Measurements from ENCODE around the gene ZNF444. TPM values are rescaled to one million over a fixed set of nuclear protein-coding genes. Genes with fewer than 3 reads are reported as not detected.

The ZNF444 gene
- total and polyA plus RNA-seq, 9 of the 15 experiments (the other 6 are each of a cell fraction or from before 2014, with no cell fraction given): 0.39 to 40.0 (median 6.9) TPM

DNA sequence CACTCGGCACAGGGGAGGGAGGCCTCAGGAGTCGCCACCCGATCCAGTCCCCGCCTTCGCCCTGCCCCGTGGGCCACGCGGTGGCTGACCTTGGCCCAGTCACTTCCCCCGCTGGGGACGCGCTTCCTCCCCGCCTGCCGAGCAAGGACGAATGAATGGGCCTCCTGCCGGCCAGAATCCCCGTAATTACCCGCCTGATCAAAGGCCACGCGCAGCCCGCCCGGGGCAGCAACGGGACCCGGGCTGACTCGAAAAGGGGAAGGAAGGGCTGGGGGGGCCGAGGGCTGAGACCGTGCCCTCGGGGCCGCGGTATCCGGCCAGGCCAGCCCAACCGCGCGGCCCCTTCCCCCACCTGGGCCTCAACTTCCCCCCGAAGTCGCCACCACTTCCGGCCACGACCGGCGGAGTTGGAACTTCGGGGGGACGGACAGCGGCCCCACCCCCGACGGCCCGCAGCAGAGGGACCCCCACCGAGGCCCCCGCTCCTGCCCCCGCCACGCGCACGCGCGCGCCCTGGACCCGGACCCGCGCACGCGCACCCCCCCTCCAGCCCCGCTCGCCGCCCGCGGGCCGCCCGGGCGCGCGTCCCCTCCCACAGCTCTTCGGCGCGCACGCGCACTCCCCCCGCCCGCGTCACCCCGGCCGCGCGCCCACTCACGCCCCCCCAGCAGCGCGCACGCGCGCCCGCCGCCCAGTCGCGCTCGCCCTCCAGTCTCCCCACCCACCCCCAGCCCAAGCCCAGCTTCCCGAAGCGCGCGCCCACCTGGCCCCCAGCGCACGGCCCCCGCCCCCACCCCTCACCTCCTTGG, 20.5 kb upstream of the ZNF444 start (continued):
- TF ChIP-seq, protein P1, sequence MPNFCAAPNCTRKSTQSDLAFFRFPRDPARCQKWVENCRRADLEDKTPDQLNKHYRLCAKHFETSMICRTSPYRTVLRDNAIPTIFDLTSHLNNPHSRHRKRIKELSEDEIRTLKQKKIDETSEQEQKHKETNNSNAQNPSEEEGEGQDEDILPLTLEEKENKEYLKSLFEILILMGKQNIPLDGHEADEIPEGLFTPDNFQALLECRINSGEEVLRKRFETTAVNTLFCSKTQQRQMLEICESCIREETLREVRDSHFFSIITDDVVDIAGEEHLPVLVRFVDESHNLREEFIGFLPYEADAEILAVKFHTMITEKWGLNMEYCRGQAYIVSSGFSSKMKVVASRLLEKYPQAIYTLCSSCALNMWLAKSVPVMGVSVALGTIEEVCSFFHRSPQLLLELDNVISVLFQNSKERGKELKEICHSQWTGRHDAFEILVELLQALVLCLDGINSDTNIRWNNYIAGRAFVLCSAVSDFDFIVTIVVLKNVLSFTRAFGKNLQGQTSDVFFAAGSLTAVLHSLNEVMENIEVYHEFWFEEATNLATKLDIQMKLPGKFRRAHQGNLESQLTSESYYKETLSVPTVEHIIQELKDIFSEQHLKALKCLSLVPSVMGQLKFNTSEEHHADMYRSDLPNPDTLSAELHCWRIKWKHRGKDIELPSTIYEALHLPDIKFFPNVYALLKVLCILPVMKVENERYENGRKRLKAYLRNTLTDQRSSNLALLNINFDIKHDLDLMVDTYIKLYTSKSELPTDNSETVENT (CRISPR knock-in tag; IDR thresholded peaks at IDR 0.05): peak; percentile 40; the same call in 1 of the 2 replicates
- TF ChIP-seq ELF4 (CRISPR knock-in tag; IDR thresholded peaks at IDR 0.05): no peak
- no peak for TF ChIP-seq ZNF165 (CRISPR knock-in tag; IDR thresholded peaks at IDR 0.05; ENCODE audit: borderline replicate concordance)
- TF ChIP-seq, protein P2, sequence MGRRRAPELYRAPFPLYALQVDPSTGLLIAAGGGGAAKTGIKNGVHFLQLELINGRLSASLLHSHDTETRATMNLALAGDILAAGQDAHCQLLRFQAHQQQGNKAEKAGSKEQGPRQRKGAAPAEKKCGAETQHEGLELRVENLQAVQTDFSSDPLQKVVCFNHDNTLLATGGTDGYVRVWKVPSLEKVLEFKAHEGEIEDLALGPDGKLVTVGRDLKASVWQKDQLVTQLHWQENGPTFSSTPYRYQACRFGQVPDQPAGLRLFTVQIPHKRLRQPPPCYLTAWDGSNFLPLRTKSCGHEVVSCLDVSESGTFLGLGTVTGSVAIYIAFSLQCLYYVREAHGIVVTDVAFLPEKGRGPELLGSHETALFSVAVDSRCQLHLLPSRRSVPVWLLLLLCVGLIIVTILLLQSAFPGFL (CRISPR knock-in tag; IDR thresholded peaks at IDR 0.05): no peak
- TF ChIP-seq ZNF699 (CRISPR knock-in tag; IDR thresholded peaks at IDR 0.05; ENCODE audit: insufficient replicate concordance): no peak
- no peak for TF ChIP-seq MTA2 (IDR thresholded peaks at IDR 0.05; ENCODE audit: low read depth)
- TF ChIP-seq, protein P3, sequence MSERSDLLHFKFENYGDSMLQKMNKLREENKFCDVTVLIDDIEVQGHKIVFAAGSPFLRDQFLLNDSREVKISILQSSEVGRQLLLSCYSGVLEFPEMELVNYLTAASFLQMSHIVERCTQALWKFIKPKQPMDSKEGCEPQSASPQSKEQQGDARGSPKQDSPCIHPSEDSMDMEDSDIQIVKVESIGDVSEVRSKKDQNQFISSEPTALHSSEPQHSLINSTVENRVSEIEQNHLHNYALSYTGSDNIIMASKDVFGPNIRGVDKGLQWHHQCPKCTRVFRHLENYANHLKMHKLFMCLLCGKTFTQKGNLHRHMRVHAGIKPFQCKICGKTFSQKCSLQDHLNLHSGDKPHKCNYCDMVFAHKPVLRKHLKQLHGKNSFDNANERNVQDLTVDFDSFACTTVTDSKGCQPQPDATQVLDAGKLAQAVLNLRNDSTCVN (CRISPR knock-in tag; IDR thresholded peaks at IDR 0.05): no peak
- TF ChIP-seq, protein P4, sequence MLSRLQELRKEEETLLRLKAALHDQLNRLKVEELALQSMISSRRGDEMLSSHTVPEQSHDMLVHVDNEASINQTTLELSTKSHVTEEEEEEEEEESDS (CRISPR knock-in tag; IDR thresholded peaks at IDR 0.05): no peak
- TF ChIP-seq, protein P5, sequence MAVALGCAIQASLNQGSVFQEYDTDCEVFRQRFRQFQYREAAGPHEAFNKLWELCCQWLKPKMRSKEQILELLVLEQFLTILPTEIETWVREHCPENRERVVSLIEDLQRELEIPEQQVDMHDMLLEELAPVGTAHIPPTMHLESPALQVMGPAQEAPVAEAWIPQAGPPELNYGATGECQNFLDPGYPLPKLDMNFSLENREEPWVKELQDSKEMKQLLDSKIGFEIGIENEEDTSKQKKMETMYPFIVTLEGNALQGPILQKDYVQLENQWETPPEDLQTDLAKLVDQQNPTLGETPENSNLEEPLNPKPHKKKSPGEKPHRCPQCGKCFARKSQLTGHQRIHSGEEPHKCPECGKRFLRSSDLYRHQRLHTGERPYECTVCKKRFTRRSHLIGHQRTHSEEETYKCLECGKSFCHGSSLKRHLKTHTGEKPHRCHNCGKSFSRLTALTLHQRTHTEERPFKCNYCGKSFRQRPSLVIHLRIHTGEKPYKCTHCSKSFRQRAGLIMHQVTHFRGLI (CRISPR knock-in tag; IDR thresholded peaks at IDR 0.05): no peak
- TF ChIP-seq ELF2 (CRISPR knock-in tag; IDR thresholded peaks at IDR 0.05): no peak
- TF ChIP-seq NFIC (IDR thresholded peaks at IDR 0.05): no peak
- TF ChIP-seq NR2C1 (IDR thresholded peaks at IDR 0.05): no peak
- TF ChIP-seq NR2C1 (tag; IDR thresholded peaks at IDR 0.05): 0 out of 2 replicates have a peak, but pooled peaks have one; percentile 43
- TF ChIP-seq ZFP30 (CRISPR knock-in tag; IDR thresholded peaks at IDR 0.05; ENCODE audit: borderline replicate concordance): no peak
- TF ChIP-seq TFAM (CRISPR knock-in tag; conservative IDR thresholded peaks at IDR 0.05): no peak
- TF ChIP-seq SETDB1 (IDR thresholded peaks at IDR 0.05; ENCODE audit: low read length): no peak
- no peak for TF ChIP-seq TCFL5 (CRISPR knock-in tag; conservative IDR thresholded peaks at IDR 0.05)
- TF ChIP-seq KLF16 (IDR thresholded peaks at IDR 0.05): no peak
- TF ChIP-seq, protein P6, sequence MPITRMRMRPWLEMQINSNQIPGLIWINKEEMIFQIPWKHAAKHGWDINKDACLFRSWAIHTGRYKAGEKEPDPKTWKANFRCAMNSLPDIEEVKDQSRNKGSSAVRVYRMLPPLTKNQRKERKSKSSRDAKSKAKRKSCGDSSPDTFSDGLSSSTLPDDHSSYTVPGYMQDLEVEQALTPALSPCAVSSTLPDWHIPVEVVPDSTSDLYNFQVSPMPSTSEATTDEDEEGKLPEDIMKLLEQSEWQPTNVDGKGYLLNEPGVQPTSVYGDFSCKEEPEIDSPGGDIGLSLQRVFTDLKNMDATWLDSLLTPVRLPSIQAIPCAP (CRISPR knock-in tag; IDR thresholded peaks at IDR 0.05; ENCODE audit: borderline replicate concordance): no peak
- TF ChIP-seq ZNF24 (IDR thresholded peaks at IDR 0.05): no peak
- TF ChIP-seq TAL1 (IDR thresholded peaks at IDR 0.05): no peak
- TF ChIP-seq ZNF143 (CRISPR knock-in tag; IDR thresholded peaks at IDR 0.05): no peak
- TF ChIP-seq HNRNPUL1 (IDR thresholded peaks at IDR 0.05; ENCODE audit: low read length): no peak
